Activated T-cell treated with anti-CD3 and anti-CD28 coated beads, Interleukin-2, amount 50 U/mL, for 72 hours (primary cell): ENCODE results near the gene FAM98B. TPM values are rescaled to one million over a fixed set of nuclear protein-coding genes. Genes with fewer than 3 reads are reported as not detected.

Source experiments
- ATAC-seq, 2 donors: fragments of 150-1000 bp; cut with Tn5 transposase; replicated peaks in 1 of 2; 2 replicates each; pipeline ENCODE4 v1.10.0; 2021; ENCODE audit warnings: moderate library complexity in 2 of 2, mild to moderate bottlenecking in 1 of 2
- DNase-seq, 2 donors: peaks; one replicate each; pipeline ENCODE4 v3.0.0; 2021 to 2022; ENCODE audit warnings: mixed read lengths in 1 of 2
- H3K27ac Mint-ChIP-seq: one replicate; pipeline ENCODE4 v1.8.0; 2022; ENCODE audit warnings: mild to moderate bottlenecking, moderate library complexity, mixed read lengths
- H3K27me3 Mint-ChIP-seq: one replicate; pipeline ENCODE4 v1.8.0; 2022; ENCODE audit warnings: low read depth, mixed read lengths
- H3K36me3 Mint-ChIP-seq, 2 donors: one replicate each; pipeline ENCODE4 v1.8.0; 2022; ENCODE audit warnings: mixed read lengths in 2 of 2, mild to moderate bottlenecking in 1 of 2; ENCODE audit not compliant: insufficient read depth in 2 of 2
- H3K4me1 Mint-ChIP-seq: one replicate; pipeline ENCODE4 v1.8.0; 2022; ENCODE audit warnings: low read depth, mixed read lengths
- H3K4me3 Mint-ChIP-seq, 2 donors: one replicate each; pipeline ENCODE4 v1.8.0; 2022; ENCODE audit warnings: mild to moderate bottlenecking in 2 of 2, mixed read lengths in 2 of 2, moderate library complexity in 2 of 2
- H3K9me3 Mint-ChIP-seq, 2 donors: one replicate each; pipeline ENCODE4 v1.8.0; 2022; ENCODE audit warnings: mixed read lengths in 2 of 2
- total RNA-seq, 2 donors: library from RNA; stranded (reverse); gene quantifications; one replicate each; pipeline ENCODE4 v1.2.3, GENCODE V29; 2022

Gene FAM98B
- total RNA-seq, 2 donors from 2014 or later: 30.3 to 32.4 TPM

DNA sequence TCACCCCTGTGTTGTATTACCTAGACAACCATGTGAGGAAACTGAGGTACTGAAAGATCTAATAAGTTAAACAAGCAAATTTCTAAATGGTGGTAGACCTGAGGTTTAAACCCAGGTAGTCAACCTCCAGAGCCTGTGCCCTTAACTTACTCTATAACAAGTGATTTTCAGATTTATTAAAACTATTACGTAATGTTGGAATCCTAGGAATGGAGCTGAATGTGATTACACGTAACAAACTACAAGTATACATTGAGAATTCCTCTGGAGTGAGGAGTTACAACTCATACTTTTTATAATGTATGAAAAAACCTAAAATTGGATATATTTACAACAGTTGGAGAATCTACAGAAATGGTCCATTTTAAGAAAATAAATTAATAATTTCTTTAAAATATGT is 18.0 kb downstream of the FAM98B start:
- DNase-seq: no peak
- Mint-ChIP-seq H3K9me3 (no peaks in the 10 kb centered on the region), H3K27ac (no peak overlapping the region), H3K27me3 (no peaks in the 10 kb centered on the region), H3K36me3 (peaks cover 9 to 22% of the 10 kb centered on the region in 2 donors), H3K4me3 (no peak overlapping the region), H3K4me1 (peaks cover 10% of the 10 kb centered on the region)
- ATAC-seq: no peak

DNA sequence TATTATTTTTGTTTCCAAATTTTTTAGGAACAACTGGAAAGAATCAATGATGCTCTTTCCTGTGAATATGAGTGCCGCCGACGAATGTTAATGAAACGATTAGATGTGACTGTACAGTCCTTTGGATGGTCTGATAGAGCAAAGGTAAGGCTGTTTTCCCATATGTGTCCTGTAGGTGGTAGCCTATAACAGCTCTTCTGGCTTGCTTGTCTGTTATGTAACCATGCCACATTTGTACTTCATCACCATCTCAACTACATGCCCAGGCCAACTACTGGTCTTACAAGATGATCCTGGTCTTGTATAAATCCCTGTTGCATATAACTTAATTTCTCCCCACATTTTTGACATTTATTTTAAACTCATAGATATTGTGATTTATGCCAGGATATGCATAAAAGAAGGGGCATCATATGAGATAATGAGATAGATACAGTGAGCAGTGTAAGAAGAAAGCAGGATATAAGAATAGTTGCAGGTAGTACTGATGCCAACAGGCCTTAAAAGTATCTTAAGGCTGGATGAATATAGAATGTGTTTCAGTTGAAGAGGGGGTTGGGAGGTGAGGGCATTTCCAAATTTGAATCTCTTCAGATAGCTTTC is 20.3 kb downstream of the FAM98B start:
- peak; percentile 19 to 41 for DNase-seq
- Mint-ChIP-seq H3K36me3 (peaks cover 9 to 24% of the 10 kb centered on the region in 2 donors), H3K9me3 (no peaks in the 10 kb centered on the region), H3K4me1 (peaks cover 10% of the 10 kb centered on the region), H3K4me3 (no peak overlapping the region), H3K27ac (peak overlapping the region; percentile 67), H3K27me3 (no peaks in the 10 kb centered on the region)
- ATAC-seq: peak; percentile 88 to 89

DNA sequence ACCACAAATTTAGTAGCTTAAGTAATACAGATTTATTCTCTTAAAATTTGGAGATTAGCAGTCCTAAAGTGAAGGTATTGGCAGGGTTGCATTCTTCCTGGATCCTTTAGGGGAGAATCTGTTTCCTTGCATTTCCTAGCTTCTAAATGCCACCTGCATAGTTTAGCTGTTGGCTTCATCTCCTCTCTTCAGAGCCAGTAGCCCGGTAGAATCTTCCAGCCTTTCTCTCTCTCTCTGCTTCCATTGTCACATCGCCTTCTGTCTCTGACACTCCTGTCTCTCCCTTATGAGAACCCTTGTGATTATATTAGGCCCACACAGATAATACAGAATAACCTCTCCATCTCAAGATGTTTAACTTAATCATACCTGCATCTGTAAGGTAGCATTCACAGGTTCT is 21.4 kb downstream of the FAM98B start:
- H3K27ac Mint-ChIP-seq: peak overlapping the region; percentile 5
- ATAC-seq: no peak
- no peaks in the 10 kb centered on the region for H3K27me3 Mint-ChIP-seq
- no peak for DNase-seq
- peaks cover 9 to 29% of the 10 kb centered on the region in 2 donors for H3K36me3 Mint-ChIP-seq
- peaks cover 10% of the 10 kb centered on the region for H3K4me1 Mint-ChIP-seq
- H3K4me3 Mint-ChIP-seq: no peak overlapping the region
- H3K9me3 Mint-ChIP-seq: no peaks in the 10 kb centered on the region

DNA sequence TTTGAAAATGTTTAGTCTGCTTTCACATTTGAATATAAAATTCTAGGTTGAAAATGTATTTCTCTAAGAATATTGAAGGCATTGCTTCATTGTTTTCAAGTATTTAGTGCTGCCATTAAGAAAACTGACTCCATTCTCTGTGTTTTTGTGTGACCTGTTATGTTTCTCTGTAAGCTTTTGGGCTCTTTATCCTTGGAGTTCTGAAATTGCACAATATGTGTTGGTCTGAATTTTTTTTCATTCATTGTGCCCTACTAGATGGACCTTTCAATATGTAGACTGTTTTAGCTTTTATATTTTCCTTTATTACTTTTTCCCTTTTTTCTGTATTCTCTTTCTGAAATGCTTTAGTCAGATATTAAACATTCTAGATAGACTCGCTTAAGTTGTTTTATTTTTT is 22.2 kb downstream of the FAM98B start:
- Mint-ChIP-seq H3K27ac (peak overlapping the region; percentile 93), H3K36me3 (peaks cover 9 to 29% of the 10 kb centered on the region in 2 donors), H3K9me3 (no peaks in the 10 kb centered on the region), H3K4me3 (no peak overlapping the region), H3K4me1 (peaks cover 11% of the 10 kb centered on the region), H3K27me3 (no peaks in the 10 kb centered on the region)
- ATAC-seq (no peak), DNase-seq (no peak)

DNA sequence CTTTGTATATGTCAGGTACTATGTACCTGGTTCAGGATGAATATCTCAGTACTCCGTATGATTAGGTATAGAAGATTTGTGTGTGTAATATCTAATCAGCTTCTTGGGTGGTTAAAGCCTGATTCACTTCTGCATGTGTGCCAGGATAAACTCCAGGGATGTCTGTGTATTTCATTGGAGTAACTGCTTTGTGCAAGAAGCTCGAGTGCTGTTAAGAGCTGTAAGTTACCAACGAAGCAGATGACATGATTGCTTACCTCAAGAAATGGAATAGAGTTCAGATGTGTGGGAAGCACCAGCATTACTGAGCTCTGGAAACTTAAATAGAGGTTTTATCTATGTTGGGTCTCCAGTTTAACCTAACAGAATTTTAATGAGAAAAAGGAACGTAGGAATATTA is 23.7 kb downstream of the FAM98B start:
- Mint-ChIP-seq H3K9me3 (no peaks in the 10 kb centered on the region), H3K27me3 (no peaks in the 10 kb centered on the region), H3K4me3 (no peak overlapping the region), H3K27ac (peak overlapping the region; percentile 82), H3K36me3 (peaks cover 11 to 40% of the 10 kb centered on the region in 2 donors), H3K4me1 (peaks cover 22% of the 10 kb centered on the region)
- DNase-seq: no peak
- peak in 1 of 2 donors; percentile 13 for ATAC-seq

DNA sequence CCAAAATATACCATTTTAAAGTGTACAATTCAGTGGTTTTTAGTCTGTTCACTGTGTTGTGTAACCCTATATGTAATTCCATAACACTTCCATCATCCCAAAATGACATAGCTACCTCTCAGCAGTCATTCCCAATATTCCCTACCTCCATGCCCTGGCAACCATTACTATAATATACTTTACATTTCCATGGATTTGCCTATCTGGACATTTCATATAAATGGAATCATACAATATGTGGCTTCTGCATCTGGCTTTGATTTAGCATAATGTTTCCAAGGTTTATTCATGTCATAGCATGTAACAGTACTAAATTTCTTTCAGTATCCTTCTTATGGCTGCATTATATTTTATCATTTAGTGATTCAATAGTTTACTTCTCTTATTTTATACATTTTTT is 25.3 kb downstream of the FAM98B start:
- peak overlapping the region; percentile 86 for H3K27ac Mint-ChIP-seq
- H3K27me3 Mint-ChIP-seq: no peaks in the 10 kb centered on the region
- no peak overlapping the region for H3K4me3 Mint-ChIP-seq
- H3K4me1 Mint-ChIP-seq: peaks cover 22% of the 10 kb centered on the region
- H3K36me3 Mint-ChIP-seq: peaks cover 9 to 37% of the 10 kb centered on the region in 2 donors
- ATAC-seq (no peak), DNase-seq (no peak)
- no peaks in the 10 kb centered on the region for H3K9me3 Mint-ChIP-seq

DNA sequence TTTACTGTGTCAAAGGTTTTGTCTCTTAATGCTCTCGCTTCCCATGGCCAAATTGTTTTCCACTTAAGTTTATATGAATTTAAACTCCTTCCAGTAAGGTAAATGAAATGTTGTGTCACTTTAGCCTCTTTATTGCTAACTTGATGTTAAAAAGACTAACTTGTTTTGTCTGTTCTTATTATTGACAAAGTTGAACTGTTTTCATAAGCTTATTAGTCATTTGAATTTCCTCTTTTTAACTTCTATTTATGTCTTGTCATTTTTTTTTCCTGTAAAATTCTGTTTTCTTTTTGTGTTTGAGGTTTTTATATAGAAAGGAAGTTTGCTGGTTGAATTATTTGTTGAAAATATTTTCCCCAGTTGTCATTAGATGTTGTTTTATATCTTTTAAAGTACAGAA is 25.8 kb downstream of the FAM98B start:
- no peak for DNase-seq
- Mint-ChIP-seq H3K36me3 (peaks cover 5 to 33% of the 10 kb centered on the region in 2 donors), H3K27ac (peak overlapping the region; percentile 88)

DNA sequence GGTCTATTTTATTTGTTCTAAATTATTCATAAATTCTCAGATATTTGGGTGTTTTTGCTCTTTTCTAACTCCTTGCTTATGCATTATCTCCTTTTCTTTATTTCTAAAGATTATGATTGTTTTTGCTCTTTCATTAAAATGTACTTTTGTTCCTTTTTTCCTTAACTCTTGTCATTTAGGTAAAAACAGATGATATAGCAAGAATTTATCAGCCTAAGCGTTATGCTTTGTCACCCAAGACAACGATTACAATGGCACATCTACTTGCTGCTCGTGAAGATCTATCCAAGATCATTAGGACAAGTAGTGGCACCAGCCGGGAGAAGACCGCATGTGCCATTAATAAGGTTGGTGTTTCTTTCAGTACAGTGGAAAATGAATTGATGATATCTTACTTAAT is 27.2 kb downstream of the FAM98B start:
- H3K36me3 Mint-ChIP-seq: peaks cover 2 to 32% of the 10 kb centered on the region in 2 donors
- DNase-seq: no peak
- H3K27ac Mint-ChIP-seq: peak overlapping the region; percentile 90

More for the DNA sequence above, 25.8 kb downstream of the FAM98B start:
- H3K4me1 Mint-ChIP-seq: peaks cover 18% of the 10 kb centered on the region
- no peaks in the 10 kb centered on the region for H3K9me3 Mint-ChIP-seq
- no peak overlapping the region for H3K4me3 Mint-ChIP-seq
- no peaks in the 10 kb centered on the region for H3K27me3 Mint-ChIP-seq
- no peak for ATAC-seq

DNA sequence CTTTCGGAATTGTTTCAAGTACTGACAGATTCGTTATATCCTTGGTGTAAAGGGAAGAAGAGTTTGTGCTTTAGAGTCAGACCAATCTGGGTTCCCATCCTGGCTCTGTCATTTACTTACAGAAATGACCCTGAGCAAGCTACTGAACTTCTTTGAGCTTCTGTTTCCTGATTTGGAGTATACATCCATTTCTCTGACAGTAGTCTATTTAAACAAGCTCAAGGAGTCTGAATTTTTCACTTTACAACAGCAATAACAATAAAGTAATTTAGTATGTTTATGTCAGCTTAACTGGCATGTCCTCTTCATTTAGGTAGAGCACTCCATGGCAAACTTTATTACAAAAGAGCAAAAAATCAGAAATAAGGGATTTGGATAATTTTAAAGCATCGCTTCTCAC is 27.8 kb downstream of the FAM98B start:
- Mint-ChIP-seq H3K4me3 (no peak overlapping the region), H3K36me3 (peaks cover 2 to 27% of the 10 kb centered on the region in 2 donors), H3K27ac (peak overlapping the region; percentile 90), H3K27me3 (no peaks in the 10 kb centered on the region), H3K9me3 (no peaks in the 10 kb centered on the region), H3K4me1 (peaks cover 19% of the 10 kb centered on the region)
- DNase-seq (no peak), ATAC-seq (no peak)

More for the DNA sequence above, 27.2 kb downstream of the FAM98B start:
- Mint-ChIP-seq H3K9me3 (no peaks in the 10 kb centered on the region), H3K4me3 (no peak overlapping the region), H3K27me3 (no peaks in the 10 kb centered on the region), H3K4me1 (peaks cover 15% of the 10 kb centered on the region)
- no peak for ATAC-seq

DNA sequence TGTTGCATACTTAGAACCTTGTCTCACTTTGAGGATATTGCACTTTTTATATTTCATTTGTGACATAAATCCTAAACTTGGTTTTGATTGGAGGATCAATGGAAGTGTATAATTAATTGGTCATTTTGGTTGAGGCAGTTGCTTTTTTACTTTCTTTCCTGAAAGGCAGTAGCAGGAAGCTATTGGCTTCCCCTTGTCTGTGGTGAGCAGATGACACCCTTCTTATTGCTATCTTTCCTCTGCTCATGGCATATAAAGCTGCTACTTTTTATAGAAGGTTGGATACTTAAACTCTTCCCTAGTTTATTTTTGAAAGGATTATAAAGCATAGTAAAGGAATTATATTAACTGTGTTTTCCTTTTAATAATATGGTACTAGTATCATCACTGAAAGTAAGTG is 28.6 kb downstream of the FAM98B start:
- ATAC-seq (no peak), DNase-seq (no peak)
- Mint-ChIP-seq H3K36me3 (peaks cover 7 to 29% of the 10 kb centered on the region in 2 donors), H3K9me3 (no peaks in the 10 kb centered on the region), H3K27me3 (no peaks in the 10 kb centered on the region), H3K27ac (peak overlapping the region; percentile 93), H3K4me1 (peaks cover 27% of the 10 kb centered on the region), H3K4me3 (no peak overlapping the region)

DNA sequence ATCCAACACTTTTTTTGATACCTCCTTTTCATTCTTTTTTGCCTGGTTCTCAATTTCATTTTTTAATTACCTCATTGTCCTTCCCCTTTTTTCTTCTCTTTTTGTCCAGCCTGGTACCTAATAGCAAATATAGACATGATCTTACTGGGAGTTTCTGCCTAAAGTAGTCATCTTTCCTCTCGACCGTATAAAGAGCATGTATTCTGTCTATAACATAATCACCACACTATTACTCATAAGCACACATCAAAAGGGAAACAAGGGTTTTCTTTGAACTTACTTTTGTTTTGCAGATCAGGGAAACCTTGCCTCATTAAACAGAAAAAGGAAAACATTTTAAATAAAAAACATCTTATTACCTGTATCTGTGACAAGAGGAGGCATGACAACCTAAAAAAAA is 33.0 kb downstream of the FAM98B start:
- Mint-ChIP-seq H3K4me1 (peaks cover 46% of the 10 kb centered on the region), H3K4me3 (peak overlapping the region; percentile 2 to 69), H3K27me3 (no peaks in the 10 kb centered on the region), H3K9me3 (no peaks in the 10 kb centered on the region), H3K27ac (peak overlapping the region; percentile 96), H3K36me3 (peaks cover 8 to 27% of the 10 kb centered on the region in 2 donors)
- DNase-seq: no peak
- peak; percentile 88 to 92 for ATAC-seq

DNA sequence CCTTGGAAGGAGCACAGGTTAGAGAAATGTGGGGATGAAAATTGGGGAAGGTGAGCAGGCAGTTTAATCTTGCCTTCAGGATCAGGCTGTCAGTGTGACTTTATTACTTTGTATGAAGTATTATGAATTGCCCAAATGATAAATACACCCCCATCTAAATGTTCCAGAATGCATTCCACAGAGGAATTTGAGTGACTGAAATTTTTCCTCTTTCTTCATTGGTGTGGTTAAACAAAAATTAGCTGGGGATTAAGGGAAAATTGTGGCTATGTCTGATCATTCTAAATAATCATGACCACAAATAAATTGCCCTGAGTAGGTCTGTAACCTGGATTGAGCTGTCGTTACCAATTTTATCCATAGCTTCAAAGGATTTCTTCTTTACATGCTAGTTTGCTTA is 33.5 kb downstream of the FAM98B start:
- DNase-seq: no peak
- Mint-ChIP-seq H3K36me3 (peaks cover 8 to 28% of the 10 kb centered on the region in 2 donors), H3K27me3 (no peaks in the 10 kb centered on the region), H3K4me3 (peak overlapping the region in 1 of 2 donors; percentile 69), H3K9me3 (no peaks in the 10 kb centered on the region), H3K4me1 (peaks cover 42% of the 10 kb centered on the region), H3K27ac (peak overlapping the region; percentile 96)
- ATAC-seq: peak in 1 of 2 donors; percentile 38

DNA sequence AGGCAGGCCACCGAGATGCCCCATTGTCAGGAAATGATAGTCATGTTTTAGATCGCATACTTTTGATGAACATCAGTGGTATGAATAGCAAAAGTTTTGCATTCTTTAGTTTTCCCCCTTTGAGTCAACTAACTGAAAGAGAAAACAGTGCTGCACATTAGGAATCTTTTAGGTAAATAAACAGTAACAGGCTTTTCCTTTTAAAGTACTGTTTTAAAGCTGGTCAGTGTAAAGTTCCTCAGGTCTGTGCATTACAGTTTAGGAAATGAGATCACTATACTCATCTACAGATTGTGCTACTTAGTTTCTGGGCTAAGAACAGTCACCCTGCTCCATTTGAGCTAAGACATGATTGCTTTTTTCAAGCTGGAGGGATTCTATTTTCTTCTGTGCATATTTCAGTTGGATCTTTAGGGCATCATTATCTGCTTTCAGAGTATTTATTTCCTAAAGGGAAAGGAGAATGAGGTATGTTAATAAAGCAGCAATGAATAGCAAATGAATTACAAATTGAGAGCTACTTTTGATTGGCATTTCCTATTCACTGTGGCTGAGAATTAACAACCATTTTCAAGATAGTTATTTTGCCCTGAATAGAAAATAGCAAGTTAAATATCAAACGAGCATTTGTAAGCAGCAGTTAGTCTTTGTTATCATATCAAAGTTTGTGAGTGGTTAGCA is 36.5 kb downstream of the FAM98B start:
- Mint-ChIP-seq H3K9me3 (no peaks in the 10 kb centered on the region), H3K36me3 (peaks cover 18 to 37% of the 10 kb centered on the region in 2 donors), H3K27me3 (no peaks in the 10 kb centered on the region), H3K27ac (peak overlapping the region; percentile 85), H3K4me1 (peaks cover 43% of the 10 kb centered on the region), H3K4me3 (peak overlapping the region in 1 of 2 donors; percentile 6)
- peak; percentile 24 to 41 for ATAC-seq
- no peak for DNase-seq
